HG02642 (cell line): ENCODE measurements around the gene CEP72.
"Not testable (repeated sequence)": the region's sequence is repeated elsewhere in the genome, so short reads cannot be mapped to it uniquely, and the experiment has no call there.

Source experiments
- ATAC-seq: cut with Tn5 transposase; IDR thresholded peaks from one replicate; pipeline ENCODE4 v1.9.1; 2021; ENCODE audit warnings: mild to moderate bottlenecking; ENCODE audit not compliant: unreplicated experiment, poor library complexity

Gene CEP72

GRCh38 chr5:668283-668995 lies 56.3 kb downstream of the CEP72 start:
- ATAC-seq = no peak

GRCh38 chr5:669111-669841 lies 57.1 kb downstream of the CEP72 start:
- no peak for ATAC-seq

- no peak for ATAC-seq
These were observed 57.8 kb downstream of the CEP72 start for GRCh38 chr5:669842-670395.

- ATAC-seq = no peak
These were observed 58.5 kb downstream of the CEP72 start for GRCh38 chr5:670396-671270.

GRCh38 chr5:671459-672328 lies 59.6 kb downstream of the CEP72 start:
- peak; percentile 60 for ATAC-seq

GRCh38 chr5:672329-673160 lies 60.4 kb downstream of the CEP72 start:
- ATAC-seq = no peak

- ATAC-seq = no peak
These were observed 61.2 kb downstream of the CEP72 start for GRCh38 chr5:673161-673830.

GRCh38 chr5:673831-674629 lies 61.9 kb downstream of the CEP72 start:
- no peak for ATAC-seq

GRCh38 chr5:674630-675011 lies 62.5 kb downstream of the CEP72 start:
- ATAC-seq = no peak

GRCh38 chr5:675111-675870 lies 63.2 kb downstream of the CEP72 start:
- no peak for ATAC-seq

GRCh38 chr5:675871-676698 lies 63.9 kb downstream of the CEP72 start:
- no peak for ATAC-seq

GRCh38 chr5:676699-677076 lies 64.5 kb downstream of the CEP72 start:
- no peak for ATAC-seq

- no peak for ATAC-seq
These were observed 65.3 kb downstream of the CEP72 start for GRCh38 chr5:677131-678101.

- not testable (repeated sequence) for ATAC-seq
These were observed 66.4 kb downstream of the CEP72 start for GRCh38 chr5:678521-678920.
